Endothelial cell of umbilical vein (primary cell): ENCODE results near the gene AHRR.

Experiments used
- CTCF ChIP-seq, 2 donors: IDR thresholded peaks; 1 replicate in 1 of 2; 2 replicates in 1 of 2; pipeline ENCODE4 v1.5.1; 2011; ENCODE audit warnings: low read length in 2 of 2, mild to moderate bottlenecking in 2 of 2, moderate library complexity in 2 of 2, control low read depth in 1 of 2, inconsistent platforms in 1 of 2, low read depth in 1 of 2; ENCODE audit not compliant: insufficient read depth in 1 of 2; ENCODE audit errors: extremely low read depth in 1 of 2
- EZH2 ChIP-seq: IDR thresholded peaks from 2 replicates; pipeline ENCODE4 v1.6.1; 2012; ENCODE audit warnings: borderline replicate concordance, low read depth, mild to moderate bottlenecking, moderate library complexity, low read length, inconsistent platforms; ENCODE audit not compliant: severe bottlenecking
- GATA2 ChIP-seq: IDR thresholded peaks from 2 replicates; pipeline ENCODE4 v1.7.0; 2011; ENCODE audit warnings: low read depth, mild to moderate bottlenecking, moderate library complexity, mixed read lengths, low read length; ENCODE audit not compliant: insufficient read length, insufficient read depth
- JUN ChIP-seq: IDR thresholded peaks from 2 replicates; pipeline ENCODE4 v1.6.1; 2011; ENCODE audit warnings: borderline replicate concordance, low read depth; ENCODE audit not compliant: insufficient read length, insufficient read depth
- MAX ChIP-seq: IDR thresholded peaks from 2 replicates; pipeline ENCODE4 v1.6.1; 2011; ENCODE audit not compliant: insufficient read depth, insufficient read length
- MYC ChIP-seq: IDR thresholded peaks from one replicate; pipeline ENCODE4 v1.6.1; 2011; ENCODE audit warnings: mild to moderate bottlenecking, low read depth, low read length
- POLR2A ChIP-seq: IDR thresholded peaks from 2 replicates; pipeline ENCODE4 v1.6.1; 2012; ENCODE audit warnings: low read depth, mild to moderate bottlenecking, control low read depth, low read length
- POLR2AphosphoS5 ChIP-seq: IDR thresholded peaks from 2 replicates; pipeline ENCODE4 v1.6.1; 2012; ENCODE audit warnings: low read depth, mild to moderate bottlenecking, control low read depth, low read length, moderate library complexity; ENCODE audit not compliant: insufficient read depth

GRCh38 chr5:335740-336038 is 14.2 kb downstream of the AHRR start:
- no peak for TF ChIP-seq POLR2AphosphoS5
- TF ChIP-seq POLR2A: no peak
- TF ChIP-seq CTCF (IDR thresholded peaks at IDR 0.05; ENCODE audit: extremely low read depth in 1 of 2, insufficient read depth in 1 of 2, low read depth in 1 of 2, low read length in 2 of 2): no peak
- TF ChIP-seq EZH2: no peak
- TF ChIP-seq JUN: no peak
- TF ChIP-seq MAX: no peak
- TF ChIP-seq MYC: no peak
- TF ChIP-seq GATA2: no peak
